Nephron (organoid): Measurements from ENCODE around the gene CEP72.

Experiments used
- H3K27ac Mint-ChIP-seq, 3 experiments: 2 replicates each; pipeline ENCODE4 v1.8.0; 2020; ENCODE audit warnings: mixed read lengths in 3 of 3, mild to moderate bottlenecking in 2 of 3, moderate library complexity in 1 of 3
- H3K27me3 Mint-ChIP-seq: 2 replicates; pipeline ENCODE4 v1.8.0; 2021; ENCODE audit warnings: low read depth, mild to moderate bottlenecking, moderate library complexity, mixed read lengths
- H3K36me3 Mint-ChIP-seq: 2 replicates; pipeline ENCODE4 v1.8.0; 2020; ENCODE audit warnings: low read depth, mixed read lengths
- H3K4me1 Mint-ChIP-seq: 2 replicates; pipeline ENCODE4 v1.8.0; 2020; ENCODE audit warnings: mixed read lengths
- H3K4me3 Mint-ChIP-seq, 3 experiments: 2 replicates each; pipeline ENCODE4 v1.8.0; 2020; ENCODE audit warnings: mild to moderate bottlenecking in 3 of 3, mixed read lengths in 3 of 3, moderate library complexity in 2 of 3
- H3K9me3 Mint-ChIP-seq: 2 replicates; pipeline ENCODE4 v1.8.0; 2020; ENCODE audit warnings: mixed read lengths
- CTCF ChIP-seq, 3 experiments: fragments of 200-600 bp; sonication (generic); IDR thresholded peaks; one replicate each; pipeline ENCODE4 v1.5.0; 2021; ENCODE audit warnings: antibody characterized with exemption in 3 of 3; ENCODE audit not compliant: unreplicated experiment in 3 of 3

CEP72 gene

DNA sequence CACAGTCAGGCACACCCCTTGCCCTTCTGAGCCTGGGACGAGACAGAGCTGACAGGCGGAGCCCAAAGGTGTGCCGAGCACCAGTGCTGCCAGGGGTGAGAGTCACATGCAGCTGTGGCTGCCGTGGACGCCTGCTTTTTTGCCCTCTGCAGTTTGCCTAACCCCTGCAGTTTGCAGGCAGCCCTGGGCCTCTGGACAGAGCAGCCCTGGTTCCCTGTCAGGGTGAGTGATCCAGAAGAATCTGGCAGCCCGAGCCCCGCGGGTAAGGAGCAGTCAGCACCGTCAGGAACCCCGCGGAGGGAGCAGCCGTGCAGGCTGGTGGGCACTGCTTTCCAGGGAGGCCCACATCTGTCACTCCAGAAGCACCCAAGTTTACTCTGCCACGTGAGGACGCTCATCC lies 30.3 kb downstream of the CEP72 start:
- no peaks in the 10 kb centered on the region for H3K9me3 Mint-ChIP-seq
- no peaks in the 10 kb centered on the region for H3K27me3 Mint-ChIP-seq
- TF ChIP-seq CTCF (IDR thresholded peaks at IDR 0.05; ENCODE audit: unreplicated experiment in 3 of 3): no peak

GRCh38 chr5:643351-643801 lies 31.2 kb downstream of the CEP72 start:
- H3K4me3 Mint-ChIP-seq: no peak overlapping the region
- peaks cover 35% of the 10 kb centered on the region for H3K36me3 Mint-ChIP-seq
- peaks cover 10% of the 10 kb centered on the region for H3K4me1 Mint-ChIP-seq
- no peaks in the 10 kb centered on the region for H3K9me3 Mint-ChIP-seq
- no peak overlapping the region for H3K27ac Mint-ChIP-seq
- no peak for TF ChIP-seq CTCF (IDR thresholded peaks at IDR 0.05; ENCODE audit: unreplicated experiment in 3 of 3)
- no peaks in the 10 kb centered on the region for H3K27me3 Mint-ChIP-seq

More for the DNA sequence above, 30.3 kb downstream of the CEP72 start:
- peaks cover 10% of the 10 kb centered on the region for H3K4me1 Mint-ChIP-seq
- H3K4me3 Mint-ChIP-seq: no peak overlapping the region
- no peak overlapping the region for H3K27ac Mint-ChIP-seq
- H3K36me3 Mint-ChIP-seq: peaks cover 42% of the 10 kb centered on the region

GRCh38 chr5:643811-644271 lies 31.7 kb downstream of the CEP72 start:
- Mint-ChIP-seq H3K27ac (peak overlapping the region; percentile 62 to 93 (median 77)), H3K4me3 (peak overlapping the region; percentile 14 to 18 (median 15)), H3K27me3 (no peaks in the 10 kb centered on the region), H3K9me3 (no peaks in the 10 kb centered on the region), H3K36me3 (peaks cover 35% of the 10 kb centered on the region), H3K4me1 (peaks cover 10% of the 10 kb centered on the region)
- no peak for TF ChIP-seq CTCF (IDR thresholded peaks at IDR 0.05; ENCODE audit: unreplicated experiment in 3 of 3)

DNA sequence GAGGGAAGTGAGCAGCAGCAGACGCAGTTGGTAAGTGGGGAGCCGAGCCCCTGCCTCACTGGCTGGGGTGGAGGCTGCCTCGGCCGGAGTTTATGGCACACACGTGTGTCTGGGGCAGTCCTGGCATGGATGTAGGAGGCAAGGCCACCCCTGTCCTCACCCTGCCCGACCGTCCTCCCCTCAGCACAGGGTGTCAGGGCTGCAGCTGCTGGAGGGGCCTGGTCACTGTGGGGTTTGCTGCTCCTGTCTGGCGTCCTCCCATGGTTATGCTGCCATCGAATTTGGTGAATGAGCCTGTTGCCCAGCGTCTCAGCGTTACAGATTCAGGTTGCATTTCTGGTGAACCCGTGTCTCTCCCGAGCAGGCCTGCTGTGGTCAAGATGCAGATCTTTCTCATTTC lies 32.4 kb downstream of the CEP72 start:
- Mint-ChIP-seq H3K36me3 (peaks cover 32% of the 10 kb centered on the region), H3K4me1 (peaks cover 10% of the 10 kb centered on the region), H3K27me3 (no peaks in the 10 kb centered on the region), H3K27ac (peak overlapping the region; percentile 62 to 93 (median 77)), H3K4me3 (peak overlapping the region; percentile 14 to 18 (median 15)), H3K9me3 (no peaks in the 10 kb centered on the region)
- no peak for TF ChIP-seq CTCF (IDR thresholded peaks at IDR 0.05; ENCODE audit: unreplicated experiment in 3 of 3)

DNA sequence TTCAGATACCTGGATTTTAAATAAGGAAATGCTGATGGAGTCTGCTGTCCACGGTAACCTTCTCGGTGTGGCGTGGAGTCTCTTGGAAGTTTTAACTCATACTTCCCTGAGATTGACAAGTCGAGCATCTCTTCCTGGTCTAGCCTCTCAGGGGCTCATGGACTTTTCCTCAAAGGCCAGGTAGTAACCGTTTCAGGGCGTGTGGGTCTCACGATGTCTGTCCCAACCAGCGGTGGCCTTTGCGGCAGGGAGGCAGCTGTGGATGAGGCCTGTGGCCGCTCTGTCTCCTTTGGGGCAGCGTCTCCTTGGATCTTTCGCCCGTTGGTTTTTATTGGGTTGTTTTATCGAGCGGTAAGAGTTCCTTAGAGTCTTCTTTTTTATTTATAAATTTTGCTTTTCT lies 32.8 kb downstream of the CEP72 start:
- Mint-ChIP-seq H3K4me3 (no peak overlapping the region), H3K9me3 (no peaks in the 10 kb centered on the region), H3K27me3 (no peaks in the 10 kb centered on the region), H3K36me3 (peaks cover 32% of the 10 kb centered on the region), H3K4me1 (peaks cover 10% of the 10 kb centered on the region), H3K27ac (peak overlapping the region in 2 of 3 experiments; percentile 62 to 93)
- TF ChIP-seq CTCF (IDR thresholded peaks at IDR 0.05; ENCODE audit: unreplicated experiment in 3 of 3): no peak

- TF ChIP-seq CTCF (IDR thresholded peaks at IDR 0.05; ENCODE audit: unreplicated experiment in 3 of 3): no peak
- Mint-ChIP-seq H3K36me3 (peaks cover 28% of the 10 kb centered on the region), H3K27me3 (no peaks in the 10 kb centered on the region), H3K4me1 (peaks cover 10% of the 10 kb centered on the region), H3K9me3 (no peaks in the 10 kb centered on the region), H3K27ac (no peak overlapping the region), H3K4me3 (no peak overlapping the region)
Observed at GRCh38 chr5:645421-645820, 33.3 kb downstream of the CEP72 start.
